Gastroesophageal sphincter (tissue), 3 donors: ENCODE results near the gene BAG5.

Experiments
- CTCF ChIP-seq, 4 experiments: fragments of 200-600 bp in 2 of 4; fragments of 450-650 bp in 2 of 4; sonication (generic) in 1 of 4; IDR thresholded peaks; one replicate each; pipeline ENCODE4 v1.5.1; 2017 to 2019; ENCODE audit warnings: antibody characterized with exemption in 4 of 4, mild to moderate bottlenecking in 2 of 4, moderate library complexity in 2 of 4
- POLR2A ChIP-seq, 2 donors: fragments of 450-650 bp; IDR thresholded peaks; one replicate each; pipeline ENCODE4 v1.6.1; 2017; ENCODE audit warnings: antibody characterized with exemption in 2 of 2, mild to moderate bottlenecking in 2 of 2, moderate library complexity in 1 of 2

GRCh38 chr14:103509864-103510723, 52.4 kb downstream of the BAG5 start:
- TF ChIP-seq CTCF (IDR thresholded peaks at IDR 0.05) = no peak
- TF ChIP-seq POLR2A (IDR thresholded peaks at IDR 0.05) = no peak
